ENCODE data around the gene ZNF106.

ZNF106 gene

DNA sequence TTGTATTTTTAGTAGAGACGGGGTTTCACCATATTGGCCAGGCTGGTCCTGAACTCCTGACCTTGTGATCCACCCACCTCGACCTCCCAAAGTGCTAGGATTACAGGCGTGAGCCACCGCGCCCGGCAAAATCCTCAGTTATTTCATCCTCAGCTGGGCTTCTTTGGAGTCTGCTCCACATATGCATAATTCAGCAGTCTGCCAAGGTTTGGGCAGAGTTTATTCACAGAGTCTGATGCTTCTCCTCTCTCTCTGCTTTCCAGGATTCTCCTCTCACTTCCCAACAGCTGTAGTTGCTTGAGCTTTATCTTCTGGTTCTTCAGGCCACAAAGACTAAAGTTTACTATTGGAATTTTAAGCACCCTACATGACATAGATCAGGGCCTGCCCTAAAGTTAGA, 8.2 kb downstream of the ZNF106 start:
- DNase-seq (ENCODE audit: low read depth in 2 of 2, low spot score in 1 of 2) = no peak

DNA sequence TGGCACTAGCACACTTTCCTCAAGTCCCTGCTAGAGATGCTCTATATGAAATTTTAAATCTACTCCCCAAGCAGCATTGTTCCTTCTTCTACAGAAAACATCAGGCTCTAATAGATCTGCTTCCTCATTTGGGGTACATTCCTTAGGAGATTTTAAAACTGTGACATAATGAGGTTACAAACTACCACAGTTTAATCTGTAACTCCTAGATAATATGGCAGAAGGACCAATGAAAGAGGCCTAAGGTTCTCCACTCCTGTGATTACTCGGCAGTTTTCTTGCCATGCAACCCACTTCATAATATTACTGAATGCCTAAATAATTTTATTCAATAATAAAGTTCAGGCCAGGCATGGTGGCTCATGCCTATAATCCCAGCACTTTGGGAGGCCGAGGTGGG, 16.1 kb downstream of the ZNF106 start:
- DNase-seq (ENCODE audit: low read depth in 2 of 2, low spot score in 1 of 2) = no peak

DNA sequence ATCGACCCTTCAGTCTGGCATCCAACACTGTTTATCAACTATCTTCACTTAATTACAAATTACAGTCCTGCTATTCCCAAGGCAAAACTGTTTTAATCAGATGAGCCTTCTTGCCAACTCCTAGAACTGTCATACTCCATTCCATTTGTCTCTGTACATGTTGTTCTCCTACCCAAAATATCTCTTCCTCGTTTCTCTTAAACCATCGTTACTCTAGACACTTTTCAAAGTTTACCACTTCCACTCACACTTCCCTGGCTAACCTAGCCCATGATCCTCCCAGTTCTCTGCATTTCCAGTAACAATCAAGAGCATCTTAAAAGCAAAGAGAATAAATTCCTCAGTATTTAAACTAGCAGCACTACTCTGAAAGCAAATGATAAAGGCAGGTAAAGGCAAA, 19.9 kb downstream of the ZNF106 start:
- no peak for DNase-seq (ENCODE audit: low read depth in 2 of 2, low spot score in 1 of 2)

DNA sequence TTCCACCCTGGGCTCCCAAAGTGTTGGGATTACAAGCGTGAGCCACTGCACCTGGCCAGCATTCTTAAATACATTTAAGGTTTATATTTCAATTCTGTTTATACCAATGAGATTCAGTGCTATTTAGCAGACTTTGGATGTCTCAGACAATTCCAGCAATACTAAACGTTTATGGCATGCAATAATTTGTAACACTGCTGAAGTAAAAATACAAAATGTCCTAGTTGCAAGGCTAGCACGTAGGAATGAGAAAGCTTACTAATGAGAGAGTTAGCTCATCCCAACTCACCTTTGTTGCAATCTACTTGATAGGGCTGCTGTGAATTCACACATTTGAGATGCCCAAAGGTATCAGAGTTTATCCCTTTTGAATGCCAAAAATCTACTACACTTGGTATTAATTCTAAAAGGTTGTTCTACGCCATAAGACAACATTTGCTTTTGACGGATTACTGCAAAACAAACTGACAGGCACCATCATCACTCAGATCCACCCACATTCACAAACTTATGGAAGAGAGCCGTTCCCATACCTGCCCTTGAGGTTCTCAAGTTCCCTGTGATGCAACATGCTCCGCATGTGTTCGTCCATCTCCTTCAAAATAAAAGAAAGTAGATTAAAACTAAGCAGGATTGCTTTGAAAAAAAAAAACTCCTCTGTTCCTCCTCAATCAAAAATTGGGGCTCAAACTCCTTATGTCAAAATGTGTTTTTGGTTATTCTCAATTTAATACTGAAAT, 25.3 kb downstream of the ZNF106 start:
- no peak for DNase-seq (ENCODE audit: low read depth in 2 of 2, low spot score in 1 of 2)

DNA sequence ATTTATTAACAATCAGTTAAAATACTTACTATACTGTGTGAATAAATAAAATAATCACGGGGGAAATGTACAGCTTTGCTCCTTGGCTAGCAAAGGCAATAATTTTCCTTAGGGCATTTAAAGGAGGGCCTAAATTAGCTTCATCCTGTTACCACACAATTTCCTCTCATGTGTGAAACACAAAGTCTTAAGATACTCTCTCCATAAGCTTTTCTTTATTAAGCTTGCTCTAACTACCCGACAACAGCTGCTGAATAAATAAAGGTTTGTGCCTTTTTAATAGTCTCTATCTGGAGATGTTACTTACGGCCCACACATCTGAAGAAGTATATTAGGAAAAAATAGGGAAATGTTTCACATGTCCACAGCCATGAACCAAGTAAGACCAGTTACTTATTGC, 29.7 kb downstream of the ZNF106 start:
- DNase-seq (ENCODE audit: low read depth in 2 of 2, low spot score in 1 of 2) = no peak

DNA sequence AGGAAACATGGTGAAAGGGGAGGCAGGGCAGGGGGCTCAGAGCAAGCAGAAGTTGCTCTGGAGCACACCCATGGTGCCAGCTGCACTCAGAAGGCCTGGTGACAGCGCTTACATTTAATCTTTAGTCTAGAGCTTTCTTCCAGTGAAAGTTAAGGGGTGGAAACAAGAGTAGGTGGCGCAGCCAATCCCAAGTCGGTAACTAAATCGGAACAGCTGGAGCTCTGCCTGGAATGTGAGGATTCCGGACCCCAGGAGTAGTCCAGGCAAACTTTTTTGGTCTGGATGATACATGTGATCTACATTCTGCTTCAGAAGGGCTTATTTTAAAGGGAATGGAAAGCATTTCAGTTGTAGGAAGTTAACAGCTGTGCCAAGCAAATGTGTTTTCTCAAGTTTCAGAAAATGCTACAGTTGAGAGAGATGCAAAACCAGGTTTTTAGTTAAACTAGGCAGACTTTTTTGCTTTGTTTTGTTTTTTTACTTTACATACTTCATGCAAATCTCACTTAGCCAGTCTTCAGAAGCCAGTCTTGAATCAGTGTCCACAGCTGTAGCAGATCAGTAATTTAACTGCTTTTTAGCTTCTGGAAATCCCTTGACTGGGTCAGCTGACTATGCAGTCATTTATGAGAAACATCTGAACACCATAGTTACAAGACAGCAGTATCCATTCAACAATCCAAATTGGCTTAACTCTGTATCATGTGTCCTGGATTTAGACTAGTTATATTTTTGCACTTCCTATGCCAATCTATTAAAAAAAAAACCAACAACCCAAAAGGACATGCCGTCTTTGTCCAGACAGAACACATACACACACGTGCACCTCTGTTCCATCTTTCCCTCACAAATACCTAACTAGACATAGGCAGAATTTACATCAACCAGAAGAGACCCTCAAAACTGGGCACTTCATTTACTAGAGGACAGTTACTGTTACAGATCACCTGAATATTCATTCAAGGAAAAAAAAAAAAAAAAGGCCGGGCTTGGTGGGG, 33.2 kb downstream of the ZNF106 start:
- DNase-seq (ENCODE audit: low read depth in 2 of 2, low spot score in 1 of 2) = no peak

DNA sequence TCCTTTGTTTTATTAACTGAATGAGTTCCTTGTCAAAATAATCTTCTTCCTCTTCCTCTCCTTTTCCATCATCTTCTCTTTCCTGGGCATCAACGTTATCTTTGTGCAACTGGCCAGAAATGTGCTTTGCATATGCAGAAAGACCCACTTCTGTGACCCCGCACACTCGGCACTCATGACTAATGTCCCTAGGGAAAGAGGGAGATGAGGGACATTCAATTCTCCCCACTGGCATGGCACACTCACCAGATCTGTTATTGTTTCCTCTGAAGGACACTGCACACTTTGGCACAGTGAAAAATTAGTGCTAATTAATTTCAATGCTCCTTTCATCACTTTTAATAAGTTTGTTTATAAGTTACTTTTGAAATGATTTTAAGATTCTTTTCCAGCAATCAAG, 34.0 kb downstream of the ZNF106 start:
- DNase-seq (ENCODE audit: low read depth in 2 of 2, low spot score in 1 of 2) = no peak

DNA sequence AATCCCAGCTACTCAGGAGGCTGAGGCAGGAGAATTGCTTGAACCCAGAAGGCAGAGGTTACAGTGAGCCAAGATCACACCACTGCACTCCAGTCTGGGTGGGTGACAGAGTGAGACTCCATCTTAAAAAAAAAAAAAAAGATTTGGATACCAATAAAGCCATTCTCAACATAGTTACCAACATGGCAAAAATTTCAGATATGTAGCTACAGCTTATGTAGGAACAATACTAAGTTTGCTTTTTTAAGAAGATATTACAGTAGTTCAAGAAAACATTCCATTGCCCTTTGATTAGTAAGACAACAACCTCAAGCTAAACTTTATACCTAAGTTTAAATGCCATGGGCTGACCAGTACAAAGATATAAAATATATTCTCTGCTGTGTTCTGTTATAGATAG, 34.4 kb downstream of the ZNF106 start:
- no peak for DNase-seq (ENCODE audit: low read depth in 2 of 2, low spot score in 1 of 2)

DNA sequence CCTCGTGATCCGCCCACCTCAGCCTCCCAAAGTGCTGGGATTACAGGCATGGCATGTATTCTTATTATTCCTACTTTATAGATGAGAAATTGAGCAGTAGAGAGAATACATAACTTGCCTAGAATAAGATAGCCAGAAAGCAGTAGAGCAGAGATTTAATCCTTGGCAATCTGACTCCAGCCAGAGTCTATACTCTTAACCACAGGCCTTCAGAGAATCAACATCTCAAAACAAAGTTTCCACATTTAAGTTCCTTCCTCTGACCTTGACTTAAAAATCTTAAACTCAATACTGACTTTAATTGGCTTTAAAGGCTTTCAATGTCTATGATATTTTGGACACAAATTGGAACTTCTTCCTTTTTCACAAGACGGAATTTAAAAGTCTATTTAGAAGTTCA, 37.1 kb downstream of the ZNF106 start:
- DNase-seq (ENCODE audit: low read depth in 2 of 2, low spot score in 1 of 2) = no peak

DNA sequence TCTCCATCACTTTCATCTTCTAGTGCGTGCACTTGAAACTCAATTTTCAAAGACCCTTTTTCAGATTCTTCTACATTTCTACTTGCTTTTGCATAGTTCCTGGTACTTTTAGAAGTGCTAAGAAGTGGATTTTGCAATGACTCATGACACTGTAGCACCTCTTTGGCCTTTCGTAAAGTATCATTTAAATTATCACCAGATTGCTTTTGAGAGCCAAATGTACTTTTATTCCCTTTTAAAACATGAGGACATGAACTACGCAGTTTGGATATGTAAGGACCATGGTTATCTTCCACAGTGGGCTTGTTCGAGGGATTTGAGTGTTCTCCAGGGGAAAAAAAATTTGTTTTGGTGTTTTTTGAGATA, 40.5 kb downstream of the ZNF106 start:
- no peak for DNase-seq (ENCODE audit: low read depth in 2 of 2, low spot score in 1 of 2)

DNA sequence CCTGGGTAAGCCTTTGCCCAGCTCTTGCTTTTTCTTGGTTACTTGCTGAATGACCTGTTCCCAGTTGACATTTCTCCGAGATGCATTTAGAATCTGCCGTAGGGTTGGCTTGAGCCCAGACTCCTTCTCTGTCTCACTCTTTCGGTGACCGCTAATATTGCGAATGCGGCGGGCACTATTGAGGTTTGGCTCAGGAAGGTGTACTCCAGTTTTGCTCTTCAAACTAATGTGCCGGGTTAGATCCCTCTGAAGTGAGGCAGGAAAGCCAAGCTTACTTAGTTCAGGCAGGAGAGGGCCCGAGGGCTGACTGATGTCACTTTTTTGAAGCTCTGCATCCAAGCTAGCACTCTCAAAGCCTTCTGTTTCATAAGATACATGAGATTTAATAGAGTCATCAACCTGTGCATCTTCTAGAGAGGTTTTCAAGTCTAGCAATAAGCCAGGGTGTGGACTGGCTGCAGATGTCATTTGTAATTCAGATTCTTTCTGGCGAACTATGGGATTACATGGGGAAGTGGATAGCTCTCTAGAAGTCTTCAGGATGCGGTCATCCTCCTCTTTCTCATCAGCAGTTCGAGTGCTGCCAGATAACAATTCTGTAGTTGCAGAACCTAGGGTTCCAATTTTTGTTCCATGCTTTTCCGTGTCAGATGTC, 41.0 kb downstream of the ZNF106 start:
- no peak for DNase-seq (ENCODE audit: low read depth in 2 of 2, low spot score in 1 of 2)

DNA sequence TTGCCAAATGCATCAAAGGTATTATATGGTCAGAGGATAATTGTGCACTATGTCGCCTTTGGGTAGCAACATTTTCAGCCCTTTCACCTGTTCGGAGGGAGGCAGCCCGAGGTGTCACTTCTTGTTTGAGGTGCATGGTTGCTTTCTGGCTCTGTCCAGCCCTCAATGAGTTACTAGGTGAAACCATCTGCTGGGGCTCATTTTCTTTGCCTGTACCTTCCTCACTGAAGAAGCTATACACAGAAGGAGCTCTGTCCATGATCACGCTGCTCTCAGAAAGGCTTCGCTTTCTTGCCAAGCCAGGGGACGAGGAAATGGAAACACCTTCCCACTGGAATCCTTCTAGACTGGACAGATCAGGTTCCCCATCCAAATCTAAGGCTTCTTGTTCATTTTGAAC, 42.7 kb downstream of the ZNF106 start:
- no peak for DNase-seq (ENCODE audit: low read depth in 2 of 2, low spot score in 1 of 2)

DNA sequence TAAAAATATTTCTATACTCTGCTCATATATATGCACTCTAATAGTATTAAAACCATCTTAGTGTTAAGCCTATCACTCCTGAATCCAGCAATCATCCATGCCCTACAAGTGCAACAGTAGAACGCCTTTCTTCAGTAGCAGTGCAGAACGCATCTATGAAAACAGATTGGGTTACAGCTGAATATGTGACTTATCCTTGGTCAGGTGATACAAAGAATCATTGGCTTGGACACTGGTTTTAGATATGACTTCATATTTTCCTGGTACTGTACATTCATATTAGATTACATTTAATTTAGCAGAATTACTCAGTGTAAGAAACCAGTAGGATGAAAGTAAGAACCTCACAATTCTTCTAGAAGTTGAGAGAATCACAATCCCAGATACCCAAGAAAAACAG, 43.3 kb downstream of the ZNF106 start:
- no peak for DNase-seq (ENCODE audit: low read depth in 2 of 2, low spot score in 1 of 2)

DNA sequence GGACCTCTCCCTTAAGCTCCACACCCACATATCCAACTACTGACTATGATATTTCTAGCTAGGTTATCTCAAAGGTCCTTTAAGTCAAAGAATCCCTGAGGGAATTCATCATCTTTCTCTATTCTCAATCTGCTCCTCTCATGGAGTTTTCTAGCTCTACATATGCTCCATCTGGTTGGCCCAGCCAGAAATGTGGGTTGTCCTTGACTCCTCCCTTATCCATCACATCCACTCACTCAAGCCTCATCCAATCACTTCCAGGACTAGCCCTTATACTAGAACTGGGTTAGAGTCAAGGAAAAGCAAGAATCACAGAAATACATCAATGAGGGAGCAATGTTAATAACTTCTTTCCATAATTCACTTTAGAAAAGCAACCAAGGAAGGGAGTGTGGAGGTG, 45.4 kb downstream of the ZNF106 start:
- no peak for DNase-seq (ENCODE audit: low read depth in 2 of 2, low spot score in 1 of 2)

DNA sequence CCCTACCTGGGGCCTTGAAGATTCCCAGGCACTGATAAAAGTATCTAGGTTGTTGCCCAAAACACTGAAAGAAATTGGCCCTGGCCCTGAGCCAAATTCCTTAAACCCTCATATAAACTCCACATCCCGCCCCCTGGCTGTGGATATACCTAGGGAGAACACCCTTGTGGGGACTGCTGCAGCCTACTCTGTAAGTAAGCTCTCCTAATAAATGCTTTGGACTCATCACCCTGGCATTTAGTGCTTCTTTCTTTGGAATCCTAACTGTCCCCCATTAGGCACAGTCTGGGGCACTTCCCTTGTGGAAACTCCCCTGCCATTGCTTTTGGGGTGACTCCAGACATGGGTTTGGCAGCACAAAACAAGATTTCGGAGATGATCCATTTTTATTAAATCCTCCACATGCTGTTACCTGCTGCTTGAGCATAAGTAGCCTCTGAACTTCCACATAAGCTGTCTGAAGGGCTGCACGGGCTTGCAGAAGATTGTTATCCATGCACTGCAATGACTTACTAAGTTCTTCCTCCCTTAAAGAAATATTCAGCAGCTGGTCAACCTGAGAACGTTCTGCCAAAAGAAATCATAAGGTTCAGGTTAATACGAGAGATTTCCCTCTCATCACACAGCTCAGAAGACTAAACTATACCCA, 46.4 kb downstream of the ZNF106 start:
- no peak for DNase-seq (ENCODE audit: low read depth in 2 of 2, low spot score in 1 of 2)

DNA sequence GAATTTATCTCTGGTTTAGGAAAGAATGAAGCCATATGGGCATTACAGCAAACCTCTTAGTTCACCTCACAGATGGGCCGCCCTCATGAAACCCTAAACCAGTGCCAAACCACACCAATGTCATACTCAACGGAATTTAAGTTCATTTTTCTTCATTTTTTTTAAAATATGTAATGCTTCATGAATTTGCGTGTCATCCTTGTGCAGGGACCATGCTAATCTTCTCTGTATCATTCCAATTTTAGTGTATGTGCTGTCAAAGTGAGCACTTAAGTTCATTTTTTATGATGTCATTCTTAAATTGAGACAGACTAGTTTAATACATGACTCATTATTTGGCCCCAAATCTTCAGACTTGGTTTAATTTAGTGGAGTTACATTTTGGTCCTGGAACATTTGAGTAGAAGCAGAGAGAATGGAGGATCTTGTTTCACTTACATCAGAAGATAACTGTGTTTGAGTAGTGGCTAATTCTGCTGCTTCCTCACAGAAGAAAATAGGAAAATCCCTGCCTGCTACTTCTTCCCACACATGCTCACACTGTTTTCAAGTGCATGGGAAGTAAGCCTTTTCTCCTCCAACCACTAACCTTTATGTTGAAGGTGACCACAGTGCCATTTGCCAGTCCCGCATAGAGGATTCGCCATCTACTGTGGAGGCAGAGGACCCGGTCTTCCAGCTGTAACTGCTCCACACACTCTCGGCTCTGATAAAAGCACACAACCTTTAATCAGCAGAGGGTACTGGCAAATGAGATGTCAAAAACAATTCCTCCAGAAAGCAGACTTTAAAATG, 63.3 kb downstream of the ZNF106 start:
- DNase-seq (ENCODE audit: low read depth in 2 of 2, low spot score in 1 of 2) = no peak

DNA sequence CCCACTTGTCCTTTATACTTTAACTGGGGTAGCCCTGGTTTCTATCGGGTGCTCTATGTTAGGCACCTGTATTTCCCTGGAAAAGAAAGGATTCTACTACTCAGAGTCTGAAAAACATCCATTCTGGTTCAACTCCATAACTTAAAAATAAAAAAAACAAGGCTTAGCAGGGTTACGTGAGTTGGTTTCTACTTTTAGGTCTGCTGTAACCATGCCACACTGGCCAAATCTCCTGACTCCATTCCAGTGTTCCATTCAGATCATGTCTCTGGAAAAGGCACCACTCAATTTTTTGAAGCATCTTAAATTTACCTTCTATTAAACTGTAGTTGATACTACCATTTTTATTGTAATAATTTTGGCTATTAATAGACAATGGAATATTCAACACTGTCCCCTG, 69.6 kb downstream of the ZNF106 start:
- DNase-seq (ENCODE audit: low read depth in 2 of 2, low spot score in 1 of 2) = no peak

DNA sequence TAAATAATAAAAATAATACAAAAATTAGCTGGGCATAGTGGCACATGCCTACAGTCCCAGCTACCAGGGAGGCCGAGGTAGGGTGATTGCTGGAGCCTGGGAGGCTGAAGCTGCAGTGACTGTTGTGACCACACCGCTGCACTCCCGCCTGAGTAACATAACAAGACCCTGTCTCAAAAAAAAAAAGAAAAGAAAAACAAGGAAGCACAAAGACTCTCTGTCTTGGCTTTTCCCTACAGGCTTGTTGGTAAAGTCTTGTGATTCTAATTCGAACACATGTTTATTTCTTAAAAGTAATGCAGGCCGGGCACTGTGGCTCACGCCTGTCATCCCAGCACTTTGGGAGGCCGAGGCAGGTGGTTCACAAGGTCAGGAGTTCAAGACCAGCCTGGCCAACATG, 71.6 kb downstream of the ZNF106 start:
- no peak for DNase-seq (ENCODE audit: low read depth in 2 of 2, low spot score in 1 of 2)

DNA sequence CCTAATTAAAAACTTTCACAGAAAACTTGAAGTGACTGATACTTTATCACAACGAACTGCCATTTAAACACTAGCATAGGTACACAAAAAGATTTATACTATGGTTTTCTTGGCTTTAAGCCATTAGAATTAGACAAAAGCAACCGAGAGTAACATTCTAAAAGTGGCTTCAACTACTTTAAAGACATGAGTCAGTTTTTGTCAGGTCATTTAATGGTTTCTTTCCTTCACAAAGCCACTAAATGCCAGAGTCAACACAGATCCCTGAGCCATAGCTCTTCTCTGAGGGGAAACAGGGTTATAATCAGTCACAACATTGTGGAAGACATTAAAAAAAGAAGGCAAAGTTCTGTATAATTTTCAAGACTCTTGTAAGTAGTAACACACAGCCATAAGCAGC, 77.0 kb downstream of the ZNF106 start:
- no peak for DNase-seq (ENCODE audit: low read depth in 2 of 2, low spot score in 1 of 2)

DNA sequence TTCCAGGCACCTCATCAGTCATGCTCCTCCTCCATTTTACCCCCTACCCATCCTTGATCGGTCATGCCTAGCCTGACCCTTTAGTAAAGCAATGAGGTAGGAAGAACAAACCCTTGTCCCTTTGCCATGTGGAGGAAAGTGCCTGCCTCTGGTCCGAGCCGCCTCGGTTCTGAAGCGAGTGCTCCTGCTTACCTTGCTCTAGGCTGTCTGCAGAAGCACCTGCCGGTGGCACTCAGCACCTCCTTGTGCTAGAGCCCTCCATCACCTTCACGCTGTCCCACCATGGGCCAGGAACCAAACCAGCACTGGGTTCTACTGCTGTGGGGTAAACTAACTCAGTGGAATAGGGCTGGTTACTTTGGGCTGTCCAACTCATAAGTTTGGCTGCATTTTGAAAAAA, 79.1 kb downstream of the ZNF106 start:
- no peak for DNase-seq (ENCODE audit: low read depth in 2 of 2, low spot score in 1 of 2)

DNA sequence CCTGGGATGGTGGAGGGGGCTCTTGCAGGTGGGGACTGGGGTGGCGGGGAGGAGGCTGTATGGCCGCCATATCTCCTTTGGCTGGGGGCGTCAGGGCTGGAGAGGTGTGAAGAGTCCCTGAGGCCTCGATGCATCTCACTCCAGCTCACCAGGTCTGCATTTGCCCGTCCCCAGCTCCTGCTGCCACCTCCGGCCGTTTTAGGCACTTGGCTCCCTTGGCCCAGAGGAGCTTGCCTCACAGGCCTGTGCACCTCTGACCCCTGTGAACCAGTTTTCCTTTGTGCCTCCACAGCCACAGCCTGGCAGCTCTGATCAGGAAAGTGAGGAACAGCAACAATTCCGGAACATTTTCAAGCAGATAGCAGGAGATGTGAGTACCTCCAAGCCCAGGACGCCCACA, 81.9 kb downstream of the ZNF106 start:
- no peak for DNase-seq (ENCODE audit: low read depth in 2 of 2, low spot score in 1 of 2)
